Smooth muscle cell (in vitro differentiated cells): ENCODE results near the gene HMCN1. TPM values are rescaled to one million over a fixed set of nuclear protein-coding genes. Genes with fewer than 3 reads are reported as not detected.

Experiments used
- DNase-seq: peaks from one replicate; lab custom pipeline; 2025; ENCODE audit not compliant: unreplicated experiment; lab: John Stamatoyannopoulos, UW
- H2AFZ ChIP-seq: fragments of 200-600 bp; sonication (generic); 2 replicates; pipeline ENCODE4 v1.6.0; 2016; ENCODE audit warnings: antibody characterized with exemption, low read depth, mild to moderate bottlenecking
- H3F3A ChIP-seq: fragments of 200-600 bp; sonication (generic); 2 replicates; pipeline ENCODE4 v1.6.0; 2017; ENCODE audit warnings: antibody characterized with exemption, low read depth
- H3K27ac ChIP-seq: fragments of 200-600 bp; sonication (generic); 2 replicates; pipeline ENCODE4 v1.5.1; 2016; ENCODE audit warnings: low read depth, mild to moderate bottlenecking
- H3K27me3 ChIP-seq: fragments of 200-600 bp; sonication (generic); 2 replicates; pipeline ENCODE4 v1.6.1; 2016; ENCODE audit warnings: low read depth, mild to moderate bottlenecking
- H3K36me3 ChIP-seq: fragments of 200-600 bp; sonication (generic); 2 replicates; pipeline ENCODE4 v1.5.1; 2016; ENCODE audit warnings: low read depth
- H3K4me1 ChIP-seq: fragments of 200-600 bp; sonication (generic); 2 replicates; pipeline ENCODE4 v1.5.1; 2016; ENCODE audit warnings: low read depth
- H3K4me2 ChIP-seq: fragments of 200-600 bp; sonication (generic); 2 replicates; pipeline ENCODE4 v1.6.0; 2016; ENCODE audit warnings: mild to moderate bottlenecking
- H3K4me3 ChIP-seq: fragments of 200-600 bp; sonication (generic); 2 replicates; pipeline ENCODE4 v1.5.1; 2016; ENCODE audit warnings: mild to moderate bottlenecking
- H3K79me2 ChIP-seq: fragments of 200-600 bp; sonication (generic); 2 replicates; pipeline ENCODE4 v1.6.0; 2016; ENCODE audit warnings: low read depth, mild to moderate bottlenecking
- H3K9ac ChIP-seq: fragments of 200-600 bp; sonication (generic); 2 replicates; pipeline ENCODE4 v1.6.0; 2016; ENCODE audit warnings: low read depth
- H3K9me3 ChIP-seq: fragments of 200-600 bp; sonication (generic); replicated peaks from 2 replicates; pipeline ENCODE4 v1.5.1; 2016; ENCODE audit warnings: low read depth
- H4K20me1 ChIP-seq: fragments of 200-600 bp; sonication (generic); 2 replicates; pipeline ENCODE4 v1.6.0; 2016; ENCODE audit warnings: low read depth
- WGBS: methylation state at CpG from one replicate; pipeline ENCODE4 v1.1.7; 2016; ENCODE audit warnings: low lambda C conversion rate; 5-methylcytosine and 5-hydroxymethylcytosine counted together
- polyA plus RNA-seq: library from polyadenylated mRNA; unstranded; fragments of >200 nt; fragmentation: Nextera tagmentation; extraction: Ambion mirVana; gene quantifications from 2 replicates; pipeline ENCODE4 v1.2.1, GENCODE V29; 2016
- total RNA-seq: library from RNA; depleted of rRNA; stranded (reverse); fragments of >200 nt; gene quantifications from 2 replicates; pipeline ENCODE4 v1.2.3, GENCODE V29; 2014
- TF ChIP-seq, protein P1 (sequence below): fragments of 200-600 bp; sonication (generic); IDR thresholded peaks from 2 replicates; pipeline ENCODE4 v1.5.1; 2017; ENCODE audit warnings: borderline replicate concordance, mild to moderate bottlenecking, antibody characterized with exemption; ENCODE audit not compliant: insufficient read depth, poor library complexity, severe bottlenecking

Gene HMCN1
- total and polyA plus RNA-seq, 2 experiments from 2014 or later, result 18.9 to 118 TPM

DNA sequence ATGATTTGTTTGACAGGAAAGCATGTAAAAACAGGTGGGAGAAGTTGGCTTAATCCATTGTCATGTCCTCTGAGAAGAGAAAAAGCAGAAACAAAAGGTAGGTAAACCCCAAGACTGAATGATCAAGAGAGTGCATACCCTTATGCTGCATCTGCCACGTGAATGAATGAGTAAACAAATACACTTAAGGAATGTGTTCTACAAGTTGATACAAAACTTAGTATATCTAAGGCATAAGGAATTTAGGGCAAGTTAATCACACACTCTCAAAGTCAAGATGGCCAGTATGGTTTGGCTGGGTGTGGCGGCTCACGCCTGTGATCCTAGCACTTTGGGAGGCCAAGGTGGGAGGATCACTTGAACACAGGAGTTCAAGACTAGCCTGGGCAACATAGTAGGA, 34.2 kb downstream of the HMCN1 start:
- no peak overlapping the region for H3K9ac ChIP-seq
- no peak overlapping the region for H2AFZ ChIP-seq
- TF ChIP-seq, protein P1, sequence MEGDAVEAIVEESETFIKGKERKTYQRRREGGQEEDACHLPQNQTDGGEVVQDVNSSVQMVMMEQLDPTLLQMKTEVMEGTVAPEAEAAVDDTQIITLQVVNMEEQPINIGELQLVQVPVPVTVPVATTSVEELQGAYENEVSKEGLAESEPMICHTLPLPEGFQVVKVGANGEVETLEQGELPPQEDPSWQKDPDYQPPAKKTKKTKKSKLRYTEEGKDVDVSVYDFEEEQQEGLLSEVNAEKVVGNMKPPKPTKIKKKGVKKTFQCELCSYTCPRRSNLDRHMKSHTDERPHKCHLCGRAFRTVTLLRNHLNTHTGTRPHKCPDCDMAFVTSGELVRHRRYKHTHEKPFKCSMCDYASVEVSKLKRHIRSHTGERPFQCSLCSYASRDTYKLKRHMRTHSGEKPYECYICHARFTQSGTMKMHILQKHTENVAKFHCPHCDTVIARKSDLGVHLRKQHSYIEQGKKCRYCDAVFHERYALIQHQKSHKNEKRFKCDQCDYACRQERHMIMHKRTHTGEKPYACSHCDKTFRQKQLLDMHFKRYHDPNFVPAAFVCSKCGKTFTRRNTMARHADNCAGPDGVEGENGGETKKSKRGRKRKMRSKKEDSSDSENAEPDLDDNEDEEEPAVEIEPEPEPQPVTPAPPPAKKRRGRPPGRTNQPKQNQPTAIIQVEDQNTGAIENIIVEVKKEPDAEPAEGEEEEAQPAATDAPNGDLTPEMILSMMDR, result no peak

DNA sequence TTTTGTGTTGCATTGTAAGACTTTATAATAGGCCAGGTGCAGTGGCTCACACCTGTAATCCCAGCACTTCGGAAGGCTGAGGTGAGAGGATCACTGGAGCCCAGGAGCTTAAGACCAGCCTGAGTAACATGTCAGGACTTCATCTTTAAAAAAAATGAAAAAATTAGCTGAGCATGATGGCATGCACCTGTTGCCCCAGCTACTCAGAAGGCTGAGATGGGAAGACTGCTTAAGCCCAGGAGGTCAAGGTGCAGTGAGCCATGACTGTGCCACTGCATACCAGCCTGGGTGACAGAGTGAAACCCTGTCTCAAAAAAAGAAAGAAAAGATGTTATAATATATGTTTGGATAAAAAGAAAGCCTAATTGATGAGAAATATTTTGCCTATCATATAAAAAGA, 34.9 kb downstream of the HMCN1 start:
- no peaks in the 10 kb centered on the region for H4K20me1 ChIP-seq
- H3K4me1 ChIP-seq, result no peaks in the 10 kb centered on the region
- DNase-seq, result no peak
- no peak overlapping the region for H2AFZ ChIP-seq
- H3K9me3 ChIP-seq, result no peaks in the 10 kb centered on the region
- peaks cover 7% of the 10 kb centered on the region for H3F3A ChIP-seq
- H3K27ac ChIP-seq, result peak overlapping the region; percentile 73
- H3K36me3 ChIP-seq, result no peaks in the 10 kb centered on the region
- H3K27me3 ChIP-seq, result no peaks in the 10 kb centered on the region
- no peak overlapping the region for H3K4me3 ChIP-seq
- TF ChIP-seq, protein P1, result no peak
- WGBS, result 96% methylated on average over 1 of the region's 1 CpG
- H3K9ac ChIP-seq, result no peak overlapping the region
- H3K4me2 ChIP-seq, result no peak overlapping the region
- H3K79me2 ChIP-seq, result no peaks in the 10 kb centered on the region

More for the DNA sequence above, 34.2 kb downstream of the HMCN1 start:
- Histone ChIP-seq H3K9me3 (no peaks in the 10 kb centered on the region), H4K20me1 (no peaks in the 10 kb centered on the region), H3K4me3 (no peak overlapping the region), H3K36me3 (no peaks in the 10 kb centered on the region), H3K4me2 (no peak overlapping the region), H3K4me1 (no peaks in the 10 kb centered on the region), H3K27me3 (no peaks in the 10 kb centered on the region), H3K79me2 (no peaks in the 10 kb centered on the region), H3K27ac (no peak overlapping the region), H3F3A (peaks cover 7% of the 10 kb centered on the region)
- 89% methylated on average over 3 of the region's 3 CpGs for WGBS
- DNase-seq, result no peak

DNA sequence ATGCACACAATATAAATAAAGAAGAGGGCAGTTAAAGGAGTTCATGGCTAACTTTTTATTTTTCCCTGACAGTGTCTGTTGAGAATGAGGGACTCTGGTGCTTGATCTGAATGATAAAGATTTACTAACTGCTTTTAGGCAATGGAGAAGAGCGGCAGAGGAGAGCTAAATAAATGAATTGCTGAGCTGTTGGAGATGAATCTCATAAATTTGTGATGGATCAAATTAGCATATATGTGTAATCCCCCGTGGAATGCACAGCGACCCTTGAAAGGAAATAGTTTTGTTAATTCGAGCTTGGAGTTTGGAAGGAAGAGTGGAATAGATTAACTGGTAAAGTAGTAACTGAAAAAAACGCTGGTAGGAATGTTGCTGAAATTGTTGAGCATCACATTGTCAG, 40.2 kb downstream of the HMCN1 start:
- Histone ChIP-seq H3K9me3 (no peaks in the 10 kb centered on the region), H3F3A (no peaks in the 10 kb centered on the region), H3K9ac (no peak overlapping the region), H4K20me1 (no peaks in the 10 kb centered on the region), H3K4me1 (peaks cover 13% of the 10 kb centered on the region), H3K4me3 (no peak overlapping the region), H3K27ac (no peak overlapping the region), H2AFZ (no peak overlapping the region), H3K79me2 (peaks cover 2% of the 10 kb centered on the region), H3K36me3 (no peaks in the 10 kb centered on the region), H3K4me2 (no peak overlapping the region), H3K27me3 (no peaks in the 10 kb centered on the region)
- no peak for DNase-seq
- 36% methylated on average over 5 of the region's 5 CpGs for WGBS
- TF ChIP-seq, protein P1, result no peak

DNA sequence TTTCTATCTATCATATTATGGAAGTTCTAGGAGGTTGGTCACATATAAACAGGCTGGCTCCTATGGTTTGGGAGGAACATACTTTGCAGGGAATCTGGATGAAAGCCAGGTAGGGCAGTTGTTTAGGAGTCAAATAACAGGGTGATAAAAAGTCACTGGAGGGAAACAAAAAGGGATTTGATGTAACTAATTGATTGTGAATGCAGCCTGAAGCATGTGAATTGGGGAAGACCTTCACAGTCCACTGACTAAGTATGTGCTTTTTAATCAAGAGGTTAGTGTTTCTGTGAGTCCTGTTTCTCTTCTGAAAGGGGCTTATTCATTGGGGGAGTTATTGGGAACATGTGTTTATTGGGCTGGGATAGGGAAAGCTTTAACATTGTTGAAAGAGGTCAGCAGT, 41.3 kb downstream of the HMCN1 start:
- TF ChIP-seq, protein P1, result no peak
- no peak overlapping the region for H3K4me2 ChIP-seq
- no peaks in the 10 kb centered on the region for H4K20me1 ChIP-seq
- no peaks in the 10 kb centered on the region for H3K36me3 ChIP-seq
- DNase-seq, result no peak
- H3F3A ChIP-seq, result no peaks in the 10 kb centered on the region
- no peak overlapping the region for H3K9ac ChIP-seq
- peaks cover 3% of the 10 kb centered on the region for H3K79me2 ChIP-seq
- H2AFZ ChIP-seq, result no peak overlapping the region
- no peaks in the 10 kb centered on the region for H3K9me3 ChIP-seq
- no peaks in the 10 kb centered on the region for H3K27me3 ChIP-seq
- no peak overlapping the region for H3K27ac ChIP-seq
- no peak overlapping the region for H3K4me3 ChIP-seq
- peaks cover 13% of the 10 kb centered on the region for H3K4me1 ChIP-seq
